WTC11 (cell line): ENCODE data around the gene NAA40. TPM values are rescaled to one million over a fixed set of nuclear protein-coding genes. Genes with fewer than 3 reads are reported as not detected.

Experiments
- ATAC-seq: fragments of 200-7000 bp; cut with Tn5 transposase; 2 replicates; pipeline ENCODE4 v1.10.0; 2021; ENCODE audit warnings: mild to moderate bottlenecking, moderate library complexity
- CTCF ChIA-PET: fragments of 300-600 bp; sonication (Branson Sonifier 250); formaldehyde crosslinking; loops from one replicate; lab custom pipeline; 2021; ENCODE audit warnings: antibody characterized with exemption; lab: Charles Lee
- POLR2A ChIA-PET: fragments of 350-600 bp; sonication (Branson Sonifier 250); formaldehyde crosslinking; loops from one replicate; lab custom pipeline; 2021; ENCODE audit warnings: antibody characterized with exemption; lab: Charles Lee
- DNase-seq: peaks from one replicate; pipeline ENCODE4 v3.0.0; 2021; ENCODE audit warnings: low spot score
- H3K27ac Mint-ChIP-seq: 2 replicates; pipeline ENCODE4 v1.8.0; 2021; ENCODE audit warnings: mixed read lengths
- H3K27me3 Mint-ChIP-seq: 2 replicates; pipeline ENCODE4 v1.8.0; 2021; ENCODE audit warnings: low read depth, mild to moderate bottlenecking, moderate library complexity, mixed read lengths
- H3K36me3 Mint-ChIP-seq: 2 replicates; pipeline ENCODE4 v1.8.0; 2021; ENCODE audit warnings: mixed read lengths
- H3K4me1 Mint-ChIP-seq: 2 replicates; pipeline ENCODE4 v1.8.0; 2022; ENCODE audit warnings: mixed read lengths
- H3K4me3 Mint-ChIP-seq: 2 replicates; pipeline ENCODE4 v1.8.0; 2021; ENCODE audit warnings: mild to moderate bottlenecking, moderate library complexity, mixed read lengths
- H3K9me3 Mint-ChIP-seq: 2 replicates; pipeline ENCODE4 v1.8.0; 2021; ENCODE audit warnings: mixed read lengths
- ATF1 ChIP-seq: sonication (generic); formaldehyde crosslinking; IDR thresholded peaks from 2 replicates; pipeline ENCODE4 v1.8.1; 2023; ENCODE audit warnings: mild to moderate bottlenecking, moderate library complexity, missing genetic modification reagents
- ATF6 ChIP-seq: sonication (generic); formaldehyde crosslinking; IDR thresholded peaks from 2 replicates; pipeline ENCODE4 v1.8.1; 2023; ENCODE audit warnings: mild to moderate bottlenecking, missing genetic modification reagents
- ELF4 ChIP-seq: sonication (generic); formaldehyde crosslinking; IDR thresholded peaks from 2 replicates; pipeline ENCODE4 v1.8.1; 2022; ENCODE audit warnings: low read depth, mild to moderate bottlenecking, moderate library complexity, missing genetic modification reagents
- FOXP1 ChIP-seq: sonication (generic); formaldehyde crosslinking; IDR thresholded peaks from 2 replicates; pipeline ENCODE4 v1.8.0; 2022; ENCODE audit warnings: missing genetic modification reagents, mild to moderate bottlenecking, moderate library complexity, borderline replicate concordance
- HMGA2 ChIP-seq: fragments of 250-450 bp; sonication (Bioruptor Pico); IDR thresholded peaks from 2 replicates; pipeline ENCODE4 v1.4.0; 2021; ENCODE audit warnings: mild to moderate bottlenecking, moderate library complexity
- IRF2 ChIP-seq: sonication (generic); formaldehyde crosslinking; IDR thresholded peaks from 2 replicates; pipeline ENCODE4 v1.8.0; 2022; ENCODE audit warnings: low read depth, missing genetic modification reagents, borderline replicate concordance
- JAZF1 ChIP-seq: fragments of 250-450 bp; sonication (Bioruptor Pico); IDR thresholded peaks from 2 replicates; pipeline ENCODE4 v1.9.0; 2021; ENCODE audit warnings: moderate library complexity, mild to moderate bottlenecking, inconsistent platforms
- NFATC4 ChIP-seq: fragments of 250-450 bp; sonication (Bioruptor Pico); IDR thresholded peaks from 2 replicates; pipeline ENCODE4 v1.9.0; 2021; ENCODE audit warnings: mild to moderate bottlenecking
- NR2C2 ChIP-seq: sonication (generic); formaldehyde crosslinking; IDR thresholded peaks from 2 replicates; pipeline ENCODE4 v1.8.0; 2022; ENCODE audit warnings: mild to moderate bottlenecking, missing genetic modification reagents
- OVOL2 ChIP-seq: fragments of 250-450 bp; sonication (Bioruptor Pico); IDR thresholded peaks from 2 replicates; pipeline ENCODE4 v1.9.0; 2021; ENCODE audit warnings: mild to moderate bottlenecking, borderline replicate concordance
- PRRX2 ChIP-seq: fragments of 250-450 bp; sonication (Bioruptor Pico); IDR thresholded peaks from 2 replicates; pipeline ENCODE4 v1.8.0; 2021; ENCODE audit warnings: mild to moderate bottlenecking
- SMAD3 ChIP-seq: sonication (generic); formaldehyde crosslinking; IDR thresholded peaks from 2 replicates; pipeline ENCODE4 v1.8.0; 2022; ENCODE audit warnings: missing genetic modification reagents, mild to moderate bottlenecking, borderline replicate concordance
- ZNF219 ChIP-seq: sonication (generic); formaldehyde crosslinking; IDR thresholded peaks from 2 replicates; pipeline ENCODE4 v1.8.0; 2023; ENCODE audit warnings: missing genetic modification reagents, mild to moderate bottlenecking, borderline replicate concordance
- ZNF263 ChIP-seq: sonication (generic); formaldehyde crosslinking; IDR thresholded peaks from 2 replicates; pipeline ENCODE4 v1.8.1; 2022; ENCODE audit warnings: low read depth, mild to moderate bottlenecking, moderate library complexity, missing genetic modification reagents
- ZNF532 ChIP-seq: fragments of 250-450 bp; sonication (Bioruptor Pico); IDR thresholded peaks from 2 replicates; pipeline ENCODE4 v1.9.0; 2021; ENCODE audit warnings: mild to moderate bottlenecking, borderline replicate concordance
- total RNA-seq: library from RNA; stranded (reverse); gene quantifications from 3 replicates; pipeline ENCODE4 v1.2.3, GENCODE V29; 2021
- TF ChIP-seq, protein P1 (sequence below): fragments of 250-450 bp; sonication (Bioruptor Pico); IDR thresholded peaks from 2 replicates; pipeline ENCODE4 v1.9.0; 2021; ENCODE audit warnings: mild to moderate bottlenecking
- TF ChIP-seq, protein P2 (sequence below): sonication (generic); formaldehyde crosslinking; IDR thresholded peaks from 2 replicates; pipeline ENCODE4 v1.8.0; 2022; ENCODE audit warnings: mild to moderate bottlenecking, missing genetic modification reagents
- TF ChIP-seq, protein P3 (sequence below): fragments of 250-450 bp; sonication (Bioruptor Pico); IDR thresholded peaks from 2 replicates; pipeline ENCODE4 v1.9.0; 2021; ENCODE audit warnings: moderate library complexity, mild to moderate bottlenecking, inconsistent platforms, borderline replicate concordance
- TF ChIP-seq, protein P4 (sequence below): sonication (generic); formaldehyde crosslinking; IDR thresholded peaks from 2 replicates; pipeline ENCODE4 v1.8.0; 2023; ENCODE audit warnings: missing genetic modification reagents, mild to moderate bottlenecking, borderline replicate concordance

The NAA40 gene
- total RNA-seq, 1 experiment from 2014 or later, result 31.8 TPM

DNA sequence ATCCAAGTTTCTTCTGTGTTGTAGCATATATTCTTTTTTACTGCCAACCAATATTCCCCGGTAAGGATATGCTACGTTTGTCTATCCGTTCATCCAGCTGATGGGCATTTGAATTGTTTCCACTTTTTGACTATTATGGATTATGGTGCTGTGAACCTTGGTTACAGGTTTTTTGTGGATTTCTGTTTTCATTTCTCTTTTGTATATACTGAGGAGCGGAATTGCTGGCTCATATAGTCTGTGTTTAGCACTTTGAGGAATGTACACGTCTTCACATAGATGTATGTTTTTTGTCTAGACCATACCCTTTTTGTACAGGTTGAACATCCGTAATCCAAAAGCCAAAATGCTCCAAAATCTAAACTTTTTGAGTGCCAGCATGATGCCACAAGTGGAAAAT lies 45.4 kb upstream of the NAA40 start:
- ChIA-PET CTCF (interaction anchor here (0.9 to 1.3 kb wide), 2 partner anchors 13 to 53 kb away, joined by 3 to 7 read pairs; no protein-coding TSS in a partner anchor), POLR2A (interaction anchor here (0.7 kb wide), 1 partner anchor 1751 kb away, joined by 3 read pairs; no protein-coding TSS in a partner anchor)
- DNase-seq (no peak), ATAC-seq (no peak)
- Mint-ChIP-seq H3K4me3 (no peak overlapping the region), H3K27ac (no peak overlapping the region), H3K9me3 (no peaks in the 10 kb centered on the region), H3K4me1 (peaks cover 19% of the 10 kb centered on the region), H3K27me3 (no peaks in the 10 kb centered on the region)
- TF ChIP-seq FOXP1 (CRISPR knock-in tag) (no peak), ZNF263 (no peak), SMAD3 (CRISPR knock-in tag) (no peak), HMGA2 (CRISPR knock-in tag) (no peak), IRF2 (CRISPR knock-in tag) (no peak), ZNF219 (no peak), PRRX2 (CRISPR knock-in tag) (no peak), JAZF1 (CRISPR knock-in tag) (no peak), OVOL2 (CRISPR knock-in tag) (no peak), NR2C2 (no peak), ATF1 (CRISPR knock-in tag) (no peak), NFATC4 (CRISPR knock-in tag) (no peak), ZNF532 (CRISPR knock-in tag) (no peak)
- TF ChIP-seq, protein P1, sequence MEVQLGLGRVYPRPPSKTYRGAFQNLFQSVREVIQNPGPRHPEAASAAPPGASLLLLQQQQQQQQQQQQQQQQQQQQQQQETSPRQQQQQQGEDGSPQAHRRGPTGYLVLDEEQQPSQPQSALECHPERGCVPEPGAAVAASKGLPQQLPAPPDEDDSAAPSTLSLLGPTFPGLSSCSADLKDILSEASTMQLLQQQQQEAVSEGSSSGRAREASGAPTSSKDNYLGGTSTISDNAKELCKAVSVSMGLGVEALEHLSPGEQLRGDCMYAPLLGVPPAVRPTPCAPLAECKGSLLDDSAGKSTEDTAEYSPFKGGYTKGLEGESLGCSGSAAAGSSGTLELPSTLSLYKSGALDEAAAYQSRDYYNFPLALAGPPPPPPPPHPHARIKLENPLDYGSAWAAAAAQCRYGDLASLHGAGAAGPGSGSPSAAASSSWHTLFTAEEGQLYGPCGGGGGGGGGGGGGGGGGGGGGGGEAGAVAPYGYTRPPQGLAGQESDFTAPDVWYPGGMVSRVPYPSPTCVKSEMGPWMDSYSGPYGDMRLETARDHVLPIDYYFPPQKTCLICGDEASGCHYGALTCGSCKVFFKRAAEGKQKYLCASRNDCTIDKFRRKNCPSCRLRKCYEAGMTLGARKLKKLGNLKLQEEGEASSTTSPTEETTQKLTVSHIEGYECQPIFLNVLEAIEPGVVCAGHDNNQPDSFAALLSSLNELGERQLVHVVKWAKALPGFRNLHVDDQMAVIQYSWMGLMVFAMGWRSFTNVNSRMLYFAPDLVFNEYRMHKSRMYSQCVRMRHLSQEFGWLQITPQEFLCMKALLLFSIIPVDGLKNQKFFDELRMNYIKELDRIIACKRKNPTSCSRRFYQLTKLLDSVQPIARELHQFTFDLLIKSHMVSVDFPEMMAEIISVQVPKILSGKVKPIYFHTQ (CRISPR knock-in tag), result no peak
- TF ChIP-seq, protein P2, sequence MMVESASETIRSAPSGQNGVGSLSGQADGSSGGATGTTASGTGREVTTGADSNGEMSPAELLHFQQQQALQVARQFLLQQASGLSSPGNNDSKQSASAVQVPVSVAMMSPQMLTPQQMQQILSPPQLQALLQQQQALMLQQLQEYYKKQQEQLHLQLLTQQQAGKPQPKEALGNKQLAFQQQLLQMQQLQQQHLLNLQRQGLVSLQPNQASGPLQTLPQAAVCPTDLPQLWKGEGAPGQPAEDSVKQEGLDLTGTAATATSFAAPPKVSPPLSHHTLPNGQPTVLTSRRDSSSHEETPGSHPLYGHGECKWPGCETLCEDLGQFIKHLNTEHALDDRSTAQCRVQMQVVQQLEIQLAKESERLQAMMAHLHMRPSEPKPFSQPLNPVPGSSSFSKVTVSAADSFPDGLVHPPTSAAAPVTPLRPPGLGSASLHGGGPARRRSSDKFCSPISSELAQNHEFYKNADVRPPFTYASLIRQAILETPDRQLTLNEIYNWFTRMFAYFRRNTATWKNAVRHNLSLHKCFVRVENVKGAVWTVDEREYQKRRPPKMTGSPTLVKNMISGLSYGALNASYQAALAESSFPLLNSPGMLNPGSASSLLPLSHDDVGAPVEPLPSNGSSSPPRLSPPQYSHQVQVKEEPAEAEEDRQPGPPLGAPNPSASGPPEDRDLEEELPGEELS, result no peak
- TF ChIP-seq, protein P3, sequence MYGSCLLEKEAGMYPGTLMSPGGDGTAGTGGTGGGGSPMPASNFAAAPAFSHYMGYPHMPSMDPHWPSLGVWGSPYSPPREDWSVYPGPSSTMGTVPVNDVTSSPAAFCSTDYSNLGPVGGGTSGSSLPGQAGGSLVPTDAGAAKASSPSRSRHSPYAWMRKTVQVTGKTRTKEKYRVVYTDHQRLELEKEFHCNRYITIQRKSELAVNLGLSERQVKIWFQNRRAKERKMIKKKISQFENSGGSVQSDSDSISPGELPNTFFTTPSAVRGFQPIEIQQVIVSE (CRISPR knock-in tag), result no peak
- TF ChIP-seq, all 79 proteins: peak for 0
- H3K36me3 Mint-ChIP-seq, result peaks cover 32% of the 10 kb centered on the region

DNA sequence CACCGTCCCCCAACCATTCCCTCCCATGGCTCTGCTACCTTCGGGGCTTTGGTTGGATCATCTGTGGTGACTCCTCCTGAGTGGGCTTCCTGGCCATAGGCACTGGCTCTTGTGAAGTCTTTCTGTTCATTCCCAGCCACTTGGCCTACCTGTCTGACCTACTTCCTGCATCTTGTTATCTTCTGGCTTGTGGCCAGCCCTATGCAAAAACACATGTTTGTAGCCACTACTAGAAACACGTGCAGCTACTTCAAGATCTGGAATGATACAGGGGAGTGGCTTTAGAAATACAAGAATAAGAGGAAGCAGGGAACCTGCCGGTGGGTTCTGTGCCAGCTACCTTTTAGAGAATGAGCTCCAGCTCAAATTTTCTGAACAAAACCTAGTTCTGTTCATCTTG lies 42.7 kb upstream of the NAA40 start:
- H3K4me3 Mint-ChIP-seq, result no peak overlapping the region

More for the DNA sequence above, 42.7 kb upstream of the NAA40 start:
- ATAC-seq, result no peak
- CTCF ChIA-PET, result interaction anchor here (1.1 kb wide), 1 partner anchor 57 kb away, joined by 3 read pairs; the partner anchor contains the start of gene MARK2
- TF ChIP-seq PRRX2 (CRISPR knock-in tag), result no peak
- TF ChIP-seq ELF4, result no peak
- no peak for TF ChIP-seq NR2C2
- TF ChIP-seq, protein P4, sequence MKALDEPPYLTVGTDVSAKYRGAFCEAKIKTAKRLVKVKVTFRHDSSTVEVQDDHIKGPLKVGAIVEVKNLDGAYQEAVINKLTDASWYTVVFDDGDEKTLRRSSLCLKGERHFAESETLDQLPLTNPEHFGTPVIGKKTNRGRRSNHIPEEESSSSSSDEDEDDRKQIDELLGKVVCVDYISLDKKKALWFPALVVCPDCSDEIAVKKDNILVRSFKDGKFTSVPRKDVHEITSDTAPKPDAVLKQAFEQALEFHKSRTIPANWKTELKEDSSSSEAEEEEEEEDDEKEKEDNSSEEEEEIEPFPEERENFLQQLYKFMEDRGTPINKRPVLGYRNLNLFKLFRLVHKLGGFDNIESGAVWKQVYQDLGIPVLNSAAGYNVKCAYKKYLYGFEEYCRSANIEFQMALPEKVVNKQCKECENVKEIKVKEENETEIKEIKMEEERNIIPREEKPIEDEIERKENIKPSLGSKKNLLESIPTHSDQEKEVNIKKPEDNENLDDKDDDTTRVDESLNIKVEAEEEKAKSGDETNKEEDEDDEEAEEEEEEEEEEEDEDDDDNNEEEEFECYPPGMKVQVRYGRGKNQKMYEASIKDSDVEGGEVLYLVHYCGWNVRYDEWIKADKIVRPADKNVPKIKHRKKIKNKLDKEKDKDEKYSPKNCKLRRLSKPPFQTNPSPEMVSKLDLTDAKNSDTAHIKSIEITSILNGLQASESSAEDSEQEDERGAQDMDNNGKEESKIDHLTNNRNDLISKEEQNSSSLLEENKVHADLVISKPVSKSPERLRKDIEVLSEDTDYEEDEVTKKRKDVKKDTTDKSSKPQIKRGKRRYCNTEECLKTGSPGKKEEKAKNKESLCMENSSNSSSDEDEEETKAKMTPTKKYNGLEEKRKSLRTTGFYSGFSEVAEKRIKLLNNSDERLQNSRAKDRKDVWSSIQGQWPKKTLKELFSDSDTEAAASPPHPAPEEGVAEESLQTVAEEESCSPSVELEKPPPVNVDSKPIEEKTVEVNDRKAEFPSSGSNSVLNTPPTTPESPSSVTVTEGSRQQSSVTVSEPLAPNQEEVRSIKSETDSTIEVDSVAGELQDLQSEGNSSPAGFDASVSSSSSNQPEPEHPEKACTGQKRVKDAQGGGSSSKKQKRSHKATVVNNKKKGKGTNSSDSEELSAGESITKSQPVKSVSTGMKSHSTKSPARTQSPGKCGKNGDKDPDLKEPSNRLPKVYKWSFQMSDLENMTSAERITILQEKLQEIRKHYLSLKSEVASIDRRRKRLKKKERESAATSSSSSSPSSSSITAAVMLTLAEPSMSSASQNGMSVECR (CRISPR knock-in tag), result no peak
- no peak for TF ChIP-seq ATF6 (CRISPR knock-in tag)
- TF ChIP-seq, all 79 proteins: peak for 0
- H3K9me3 Mint-ChIP-seq, result no peaks in the 10 kb centered on the region
- no peaks in the 10 kb centered on the region for H3K27me3 Mint-ChIP-seq
- H3K27ac Mint-ChIP-seq, result peak overlapping the region; percentile 57; the same call in 1 of the 2 replicates
- peaks cover 55% of the 10 kb centered on the region for H3K36me3 Mint-ChIP-seq
- no peak for DNase-seq
- peaks cover 2% of the 10 kb centered on the region; the same call in 1 of the 2 replicates for H3K4me1 Mint-ChIP-seq
- POLR2A ChIA-PET, result no interaction called here
